HEK293T (cell line): Measurements from ENCODE around the gene TBC1D2.

Experiments
- BHLHE40 ChIP-seq: fragments of 450-650 bp; IDR thresholded peaks from 2 replicates; pipeline ENCODE4 v1.6.1; 2016; ENCODE audit warnings: mild to moderate bottlenecking, moderate library complexity, borderline replicate concordance
- ELF4 ChIP-seq: fragments of 450-650 bp; IDR thresholded peaks from 2 replicates; pipeline ENCODE4 v1.6.1; 2017; ENCODE audit warnings: antibody characterized with exemption
- FOXA1 ChIP-seq: fragments of 450-650 bp; IDR thresholded peaks from 2 replicates; pipeline ENCODE4 v1.6.1; 2016; ENCODE audit warnings: mild to moderate bottlenecking

- TF ChIP-seq BHLHE40 (no peak), ELF4 (no peak), FOXA1 (no peak)
These were observed 64.7 kb downstream of the TBC1D2 start for GRCh38 chr9:98190757-98191105.
